Thyroid gland (tissue), 4 donors: ENCODE measurements around the gene ADARB2. TPM values are rescaled to one million over a fixed set of nuclear protein-coding genes. Genes with fewer than 3 reads are reported as not detected.
"Not testable (repeated sequence)": the region's sequence is repeated elsewhere in the genome, so short reads cannot be mapped to it uniquely, and the experiment has no call there.

Experiments
- DNase-seq, 2 donors: peaks; one replicate each; pipeline ENCODE4 v3.0.0-alpha.2; 2019
- H3K27ac ChIP-seq, 3 donors: fragments of 200-600 bp; sonication (generic); 1 replicate in 2 of 3; 2 replicates in 1 of 3; pipeline ENCODE4 v1.5.1; 2016 to 2019; ENCODE audit warnings: mild to moderate bottlenecking in 1 of 3, moderate library complexity in 1 of 3
- H3K27me3 ChIP-seq: fragments of 200-600 bp; sonication (generic); one replicate; pipeline ENCODE4 v1.5.1; 2019
- H3K36me3 ChIP-seq, 2 donors: fragments of 200-600 bp; sonication (generic); one replicate each; pipeline ENCODE4 v1.5.1; 2016 to 2019
- H3K4me1 ChIP-seq, 2 donors: fragments of 200-600 bp; sonication (generic); one replicate each; pipeline ENCODE4 v1.5.1; 2017 to 2019
- H3K4me3 ChIP-seq, 3 donors: fragments of 200-600 bp; sonication (generic); replicated peaks in 1 of 3; 1 replicate in 2 of 3; 2 replicates in 1 of 3; pipeline ENCODE4 v1.5.1; 2016; ENCODE audit warnings: mild to moderate bottlenecking in 1 of 3
- H3K9me3 ChIP-seq: fragments of 200-600 bp; sonication (generic); one replicate; pipeline ENCODE4 v1.5.1; 2017
- POLR2A ChIP-seq, 2 donors: fragments of 450-650 bp; IDR thresholded peaks; one replicate each; pipeline ENCODE4 v1.6.1; 2017; ENCODE audit warnings: antibody characterized with exemption in 2 of 2, mild to moderate bottlenecking in 2 of 2, moderate library complexity in 1 of 2
- WGBS, 2 donors: methylation state at CpG; one replicate each; pipeline ENCODE4 v1.1.5; 2017; 5-methylcytosine and 5-hydroxymethylcytosine counted together
- intact Hi-C: fragments of 100-400 bp; cut with DNase I; formaldehyde crosslinking; loops from one replicate; pipeline ENCODE4 v1.15.1; 2023
- total RNA-seq, 4 donors: library from RNA; depleted of rRNA; stranded (reverse); fragments of >200 nt; gene quantifications; one replicate each; pipeline ENCODE4 v1.2.3, GENCODE V29; 2016
- TF ChIP-seq, protein P1 (sequence below), 6 experiments: fragments of 200-600 bp in 3 of 6; fragments of 450-650 bp in 3 of 6; sonication (generic) in 3 of 6; IDR thresholded peaks; one replicate each; pipeline ENCODE4 v1.5.1; 2016 to 2019; ENCODE audit warnings: antibody characterized with exemption in 6 of 6, mild to moderate bottlenecking in 2 of 6, inconsistent platforms in 1 of 6, moderate library complexity in 1 of 6

ADARB2 gene
- total RNA-seq, 4 donors from 2014 or later, result 0.08 to 0.15 TPM; not detected in 2

- Histone ChIP-seq H3K4me3 (no peak overlapping the region), H3K27me3 (no peaks in the 10 kb centered on the region), H3K9me3 (no peaks in the 10 kb centered on the region), H3K4me1 (no peaks in the 10 kb centered on the region), H3K27ac (no peak overlapping the region), H3K36me3 (no peaks in the 10 kb centered on the region)
- DNase-seq, result no peak
- WGBS, 2 donors, result 88 to 95% methylated on average over 12 to 13 of the region's 15 CpGs
- intact Hi-C loops, result no loop called here
- no peak for TF ChIP-seq POLR2A (IDR thresholded peaks at IDR 0.05)
- TF ChIP-seq, protein P1, sequence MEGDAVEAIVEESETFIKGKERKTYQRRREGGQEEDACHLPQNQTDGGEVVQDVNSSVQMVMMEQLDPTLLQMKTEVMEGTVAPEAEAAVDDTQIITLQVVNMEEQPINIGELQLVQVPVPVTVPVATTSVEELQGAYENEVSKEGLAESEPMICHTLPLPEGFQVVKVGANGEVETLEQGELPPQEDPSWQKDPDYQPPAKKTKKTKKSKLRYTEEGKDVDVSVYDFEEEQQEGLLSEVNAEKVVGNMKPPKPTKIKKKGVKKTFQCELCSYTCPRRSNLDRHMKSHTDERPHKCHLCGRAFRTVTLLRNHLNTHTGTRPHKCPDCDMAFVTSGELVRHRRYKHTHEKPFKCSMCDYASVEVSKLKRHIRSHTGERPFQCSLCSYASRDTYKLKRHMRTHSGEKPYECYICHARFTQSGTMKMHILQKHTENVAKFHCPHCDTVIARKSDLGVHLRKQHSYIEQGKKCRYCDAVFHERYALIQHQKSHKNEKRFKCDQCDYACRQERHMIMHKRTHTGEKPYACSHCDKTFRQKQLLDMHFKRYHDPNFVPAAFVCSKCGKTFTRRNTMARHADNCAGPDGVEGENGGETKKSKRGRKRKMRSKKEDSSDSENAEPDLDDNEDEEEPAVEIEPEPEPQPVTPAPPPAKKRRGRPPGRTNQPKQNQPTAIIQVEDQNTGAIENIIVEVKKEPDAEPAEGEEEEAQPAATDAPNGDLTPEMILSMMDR (IDR thresholded peaks at IDR 0.05), result no peak
These were observed 571.1 kb downstream of the ADARB2 start for GRCh38 chr10:1166101-1166827.

GRCh38 chr10:1163831-1164230, 573.5 kb downstream of the ADARB2 start:
- Histone ChIP-seq H3K36me3 (no peaks in the 10 kb centered on the region), H3K27ac (no peak overlapping the region), H3K27me3 (no peaks in the 10 kb centered on the region), H3K9me3 (no peaks in the 10 kb centered on the region), H3K4me3 (no peak overlapping the region), H3K4me1 (no peaks in the 10 kb centered on the region)
- DNase-seq, result no peak
- TF ChIP-seq POLR2A (IDR thresholded peaks at IDR 0.05), result no peak
- TF ChIP-seq, protein P1 (IDR thresholded peaks at IDR 0.05), result no peak
- intact Hi-C loops, result no loop called here
- WGBS, 2 donors, result 55 to 58% methylated on average over 5 of the region's 5 CpGs

GRCh38 chr10:1163204-1163660, 574.1 kb downstream of the ADARB2 start:
- 90 to 91% methylated on average over 26 to 29 of the region's 29 CpGs for WGBS, 2 donors
- TF ChIP-seq POLR2A (IDR thresholded peaks at IDR 0.05), result no peak
- TF ChIP-seq, protein P1 (IDR thresholded peaks at IDR 0.05), result no peak
- intact Hi-C loops, result no loop called here
- no peaks in the 10 kb centered on the region for H3K36me3 ChIP-seq
- H3K9me3 ChIP-seq, result no peaks in the 10 kb centered on the region
- H3K4me3 ChIP-seq, result no peak overlapping the region
- H3K4me1 ChIP-seq, result no peaks in the 10 kb centered on the region
- no peak for DNase-seq
- H3K27ac ChIP-seq, result no peak overlapping the region
- no peaks in the 10 kb centered on the region for H3K27me3 ChIP-seq

GRCh38 chr10:1162481-1163203, 574.7 kb downstream of the ADARB2 start:
- Histone ChIP-seq H3K36me3 (no peaks in the 10 kb centered on the region), H3K4me3 (no peak overlapping the region), H3K27me3 (no peaks in the 10 kb centered on the region), H3K27ac (no peak overlapping the region), H3K4me1 (no peaks in the 10 kb centered on the region), H3K9me3 (no peaks in the 10 kb centered on the region)
- no peak for TF ChIP-seq POLR2A (IDR thresholded peaks at IDR 0.05)
- TF ChIP-seq, protein P1 (IDR thresholded peaks at IDR 0.05), result no peak
- intact Hi-C loops, result no loop called here
- no peak for DNase-seq
- 80 to 88% methylated on average over 12 to 13 of the region's 13 CpGs for WGBS, 2 donors

DNA sequence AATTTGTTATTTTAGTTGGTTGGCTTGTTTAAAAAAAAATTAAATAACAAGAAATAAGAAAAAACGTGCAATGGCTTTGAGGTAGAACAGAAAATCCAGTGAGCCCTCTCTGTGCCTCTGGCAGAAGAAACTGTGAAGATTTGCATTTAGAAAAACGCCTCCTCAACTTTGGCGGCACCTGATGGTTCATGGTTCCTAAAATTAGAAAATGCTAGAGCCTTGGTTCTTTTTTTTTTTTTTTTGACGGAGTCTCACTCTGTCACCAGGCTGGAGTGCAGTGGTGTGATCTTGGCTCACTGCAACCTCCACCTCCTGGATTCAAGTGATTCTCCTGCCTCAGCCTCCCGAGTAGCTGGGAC, 576.0 kb downstream of the ADARB2 start:
- H3K4me3 ChIP-seq, H3K4me1 ChIP-seq, H3K9me3 ChIP-seq, intact Hi-C loops, DNase-seq, H3K27ac ChIP-seq, H3K27me3 ChIP-seq, H3K36me3 ChIP-seq: not testable (repeated sequence)
- 76 to 81% methylated on average over 5 of the region's 5 CpGs for WGBS, 2 donors
